Neural progenitor cell (in vitro differentiated cells): ENCODE measurements around the gene ANG. TPM values are rescaled to one million over a fixed set of nuclear protein-coding genes. Genes with fewer than 3 reads are reported as not detected.
"Not testable (repeated sequence)": the region's sequence is repeated elsewhere in the genome, so short reads cannot be mapped to it uniquely, and the experiment has no call there.

Source experiments
- DNase-seq: peaks from one replicate; pipeline ENCODE4 v3.0.0-alpha.2; 2016; ENCODE audit warnings: low spot score
- H2AFZ ChIP-seq: fragments of 200-600 bp; sonication (generic); replicated peaks from 2 replicates; pipeline ENCODE4 v1.6.1; 2016; ENCODE audit warnings: antibody characterized with exemption
- H3F3A ChIP-seq: fragments of 200-600 bp; sonication (generic); 2 replicates; pipeline ENCODE4 v1.6.1; 2016; ENCODE audit warnings: antibody characterized with exemption, low read depth
- H3K27ac ChIP-seq: fragments of 200-600 bp; sonication (generic); 2 replicates; pipeline ENCODE4 v1.5.1; 2016; ENCODE audit warnings: mild to moderate bottlenecking
- H3K27me3 ChIP-seq: fragments of 200-600 bp; sonication (generic); 2 replicates; pipeline ENCODE4 v1.6.1; 2016; ENCODE audit warnings: mild to moderate bottlenecking, moderate library complexity
- H3K36me3 ChIP-seq: fragments of 200-600 bp; sonication (generic); 2 replicates; pipeline ENCODE4 v1.5.1; 2016
- H3K4me1 ChIP-seq: fragments of 200-600 bp; sonication (generic); 2 replicates; pipeline ENCODE4 v1.6.1; 2016; ENCODE audit warnings: mixed run types
- H3K4me2 ChIP-seq: fragments of 200-600 bp; sonication (generic); 2 replicates; pipeline ENCODE4 v1.6.1; 2016
- H3K4me3 ChIP-seq: fragments of 200-600 bp; sonication (generic); 2 replicates; pipeline ENCODE4 v1.5.1; 2016
- H3K79me2 ChIP-seq: fragments of 200-600 bp; sonication (generic); 2 replicates; pipeline ENCODE4 v1.6.1; 2016; ENCODE audit warnings: low read depth
- H3K9ac ChIP-seq: fragments of 200-600 bp; sonication (generic); 2 replicates; pipeline ENCODE4 v1.6.1; 2016
- H3K9me3 ChIP-seq: fragments of 200-600 bp; sonication (generic); 2 replicates; pipeline ENCODE4 v1.5.1; 2016; ENCODE audit warnings: low read depth
- H4K20me1 ChIP-seq: fragments of 200-600 bp; sonication (generic); 2 replicates; pipeline ENCODE4 v1.6.1; 2016; ENCODE audit warnings: low read depth
- H3K27ac Mint-ChIP-seq: 3 replicates; pipeline ENCODE4 v1.8.0; 2021; ENCODE audit warnings: mixed read lengths
- H3K27me3 Mint-ChIP-seq: 2 replicates; pipeline ENCODE4 v1.8.0; 2022; ENCODE audit warnings: low read depth, mild to moderate bottlenecking, inconsistent platforms, moderate library complexity, mixed read lengths; ENCODE audit not compliant: insufficient read depth
- H3K36me3 Mint-ChIP-seq: 3 replicates; pipeline ENCODE4 v1.8.0; 2021; ENCODE audit warnings: mixed read lengths
- H3K4me1 Mint-ChIP-seq: 3 replicates; pipeline ENCODE4 v1.8.0; 2021; ENCODE audit warnings: mixed read lengths
- H3K4me3 Mint-ChIP-seq: 3 replicates; pipeline ENCODE4 v1.8.0; 2021; ENCODE audit warnings: mild to moderate bottlenecking, moderate library complexity, mixed read lengths
- H3K9me3 Mint-ChIP-seq: 3 replicates; pipeline ENCODE4 v1.8.0; 2020; ENCODE audit warnings: mixed read lengths
- CTCF ChIP-seq: fragments of 200-600 bp; sonication (generic); IDR thresholded peaks from 2 replicates; pipeline ENCODE4 v1.5.1; 2017; ENCODE audit warnings: antibody characterized with exemption, mild to moderate bottlenecking
- EZH2 ChIP-seq: fragments of 200-600 bp; sonication (generic); IDR thresholded peaks from 2 replicates; pipeline ENCODE4 v1.6.1; 2017; ENCODE audit warnings: antibody characterized with exemption, mild to moderate bottlenecking, moderate library complexity
- EZH2phosphoT487 ChIP-seq: fragments of 200-600 bp; sonication (generic); IDR thresholded peaks from 2 replicates; pipeline ENCODE4 v1.6.1; 2017; ENCODE audit warnings: antibody characterized with exemption
- total RNA-seq: library from RNA; depleted of rRNA; stranded (reverse); fragments of >200 nt; gene quantifications from 2 replicates; pipeline ENCODE4 v1.2.3, GENCODE V29; 2015; ENCODE audit warnings: low replicate concordance

ANG gene
- total RNA-seq, 1 donor from 2014 or later = not detected

- Histone ChIP-seq H2AFZ (no peak overlapping the region), H3K27me3 (no peaks in the 10 kb centered on the region), H3K4me3 (no peak overlapping the region), H3F3A (no peaks in the 10 kb centered on the region), H3K36me3 (no peaks in the 10 kb centered on the region), H3K9me3 (no peaks in the 10 kb centered on the region), H3K4me1 (no peaks in the 10 kb centered on the region), H3K9ac (no peak overlapping the region), H3K27ac (no peak overlapping the region), H3K79me2 (no peaks in the 10 kb centered on the region), H4K20me1 (no peaks in the 10 kb centered on the region), H3K4me2 (no peak overlapping the region)
- Mint-ChIP-seq H3K4me3 (no peak overlapping the region), H3K27me3 (peaks cover 1% of the 10 kb centered on the region), H3K27ac (no peak overlapping the region), H3K9me3 (peaks cover 3% of the 10 kb centered on the region), H3K36me3 (no peaks in the 10 kb centered on the region), H3K4me1 (peaks cover 2% of the 10 kb centered on the region)
- TF ChIP-seq EZH2phosphoT487 (no peak), CTCF (no peak), EZH2 (no peak)
- no peak for DNase-seq
These were observed 11.4 kb downstream of the ANG start for GRCh38 chr14:20699931-20700330.

- not testable (repeated sequence) for H3K9ac ChIP-seq, H3K27me3 ChIP-seq, H3K4me1 ChIP-seq, H3K79me2 ChIP-seq, H2AFZ ChIP-seq, H3K27ac ChIP-seq, H3F3A ChIP-seq, H3K9me3 ChIP-seq, H4K20me1 ChIP-seq, H3K4me3 Mint-ChIP-seq, H3K36me3 Mint-ChIP-seq, H3K4me2 ChIP-seq, H3K9me3 Mint-ChIP-seq, H3K27me3 Mint-ChIP-seq, DNase-seq, H3K4me1 Mint-ChIP-seq, H3K4me3 ChIP-seq, H3K36me3 ChIP-seq, H3K27ac Mint-ChIP-seq
These were observed 12.4 kb downstream of the ANG start for GRCh38 chr14:20700965-20701364.

GRCh38 chr14:20706657-20707355 is 18.2 kb downstream of the ANG start:
- TF ChIP-seq EZH2phosphoT487 = no peak
- no peaks in the 10 kb centered on the region for H3K79me2 ChIP-seq
- Mint-ChIP-seq H3K9me3 (peaks cover 2% of the 10 kb centered on the region), H3K27me3 (peaks cover 6% of the 10 kb centered on the region), H3K27ac (no peak overlapping the region), H3K4me1 (no peaks in the 10 kb centered on the region), H3K36me3 (no peaks in the 10 kb centered on the region), H3K4me3 (no peak overlapping the region)
- H3K4me1 ChIP-seq = no peaks in the 10 kb centered on the region
- H3K9ac ChIP-seq = no peak overlapping the region
- H3F3A ChIP-seq = no peaks in the 10 kb centered on the region
- H3K36me3 ChIP-seq = no peaks in the 10 kb centered on the region
- no peaks in the 10 kb centered on the region for H4K20me1 ChIP-seq
- H2AFZ ChIP-seq = no peak overlapping the region
- no peak overlapping the region for H3K4me2 ChIP-seq
- no peaks in the 10 kb centered on the region for H3K27me3 ChIP-seq
- no peaks in the 10 kb centered on the region for H3K9me3 ChIP-seq
- no peak overlapping the region for H3K27ac ChIP-seq
- H3K4me3 ChIP-seq = no peak overlapping the region
- no peak for DNase-seq

GRCh38 chr14:20707622-20708021 is 19.1 kb downstream of the ANG start:
- Histone ChIP-seq H3F3A (no peaks in the 10 kb centered on the region), H4K20me1 (no peaks in the 10 kb centered on the region), H3K36me3 (no peaks in the 10 kb centered on the region), H3K79me2 (no peaks in the 10 kb centered on the region), H3K9ac (no peak overlapping the region), H3K27me3 (no peaks in the 10 kb centered on the region), H3K27ac (no peak overlapping the region), H3K4me1 (no peaks in the 10 kb centered on the region), H3K4me2 (no peak overlapping the region), H3K4me3 (no peak overlapping the region), H3K9me3 (no peaks in the 10 kb centered on the region), H2AFZ (no peak overlapping the region)
- no peak overlapping the region for H3K4me3 Mint-ChIP-seq
- peaks cover 2% of the 10 kb centered on the region for H3K9me3 Mint-ChIP-seq
- H3K27ac Mint-ChIP-seq = no peak overlapping the region
- TF ChIP-seq CTCF = no peak
- DNase-seq = no peak
- H3K36me3 Mint-ChIP-seq = no peaks in the 10 kb centered on the region
- H3K27me3 Mint-ChIP-seq = peaks cover 6% of the 10 kb centered on the region
- no peaks in the 10 kb centered on the region for H3K4me1 Mint-ChIP-seq
